ENCODE data around the gene RUNX2. TPM values are rescaled to one million over a fixed set of nuclear protein-coding genes. Genes with fewer than 3 reads are reported as not detected.

Gene RUNX2
- total and polyA plus RNA-seq, 4 donors, result 0.09 to 1.5 (median 0.75) TPM

- TF ChIP-seq GABPA (IDR thresholded peaks at IDR 0.05 in 1 of 2, conservative IDR thresholded peaks at IDR 0.05 in 1 of 2) (no peak), EGR1 (IDR thresholded peaks at IDR 0.05; ENCODE audit: low read depth in 2 of 2) (no peak), CTCF (IDR thresholded peaks at IDR 0.05; ENCODE audit: low read depth, low read length, missing input control) (no peak), NR2F2 (IDR thresholded peaks at IDR 0.05) (no peak), ATF3 (IDR thresholded peaks at IDR 0.05) (no peak), SP1 (IDR thresholded peaks at IDR 0.05) (no peak), TAF1 (conservative IDR thresholded peaks at IDR 0.05) (no peak), FOXA1 (IDR thresholded peaks at IDR 0.05) (no peak), RXRA (IDR thresholded peaks at IDR 0.05) (no peak), YY1 (IDR thresholded peaks at IDR 0.05) (no peak), FOXA2 (IDR thresholded peaks at IDR 0.05) (no peak), HNF4A (conservative IDR thresholded peaks at IDR 0.05) (no peak), REST (IDR thresholded peaks at IDR 0.05) (no peak), JUND (IDR thresholded peaks at IDR 0.05) (no peak), ZBTB33 (IDR thresholded peaks at IDR 0.05) (no peak), HNF4G (IDR thresholded peaks at IDR 0.05) (no peak), RAD21 (IDR thresholded peaks at IDR 0.05) (no peak), MAX (IDR thresholded peaks at IDR 0.05) (no peak)
- WGBS, result 97% methylated on average over 3 of the region's 3 CpGs
Observed at GRCh38 chr6:45371924-45372573, 43.9 kb downstream of the RUNX2 start.

More at GRCh38 chr6:45371924-45372573, 43.9 kb downstream of the RUNX2 start:
- no peaks in the 10 kb centered on the region for H3K27me3 ChIP-seq (ENCODE audit: control insufficient read depth in 4 of 4, insufficient read depth in 4 of 4, low read length in 3 of 4)
- H3K9ac ChIP-seq (ENCODE audit: low read depth in 1 of 2, low read length in 2 of 2), result no peak overlapping the region
- no peaks in the 10 kb centered on the region for H3K9me3 ChIP-seq (ENCODE audit: control insufficient read depth in 4 of 4, low read length in 3 of 4)
- H3K4me3 ChIP-seq (ENCODE audit: low read depth in 1 of 3, low read length in 3 of 3), result no peak overlapping the region
- H3K27ac ChIP-seq (ENCODE audit: low read depth in 1 of 2, low read length in 2 of 2), result no peak overlapping the region
- DNase-seq (ENCODE audit: low spot score), result no peak
- H3K4me1 ChIP-seq (ENCODE audit: control insufficient read depth in 4 of 4, insufficient read depth in 4 of 4, low read length in 3 of 4), result peaks cover 0 to 8% (median 2%) of the 10 kb centered on the region in 4 donors
- no peaks in the 10 kb centered on the region for H3K36me3 ChIP-seq (ENCODE audit: control insufficient read depth in 4 of 4, insufficient read depth in 3 of 4, low read depth in 1 of 4, low read length in 3 of 4)

Data from liver (tissue), 9 donors.